Activated CD4-positive, alpha-beta T cell treated with anti-CD3 and anti-CD28 coated beads, Interleukin-10, Interleukin-2, amounts not matched to agents 100 ng/mL and 50 ng/mL, durations not matched to agents 16 hours and 8 hours (primary cell): ENCODE data around the gene HSFX3.
"Not testable (repeated sequence)": the region's sequence is repeated elsewhere in the genome, so short reads cannot be mapped to it uniquely, and the experiment has no call there.

ENCODE experiments used
- DNase-seq: peaks from one replicate; pipeline ENCODE4 v3.0.0-alpha.2; 2020

The HSFX3 gene

DNA sequence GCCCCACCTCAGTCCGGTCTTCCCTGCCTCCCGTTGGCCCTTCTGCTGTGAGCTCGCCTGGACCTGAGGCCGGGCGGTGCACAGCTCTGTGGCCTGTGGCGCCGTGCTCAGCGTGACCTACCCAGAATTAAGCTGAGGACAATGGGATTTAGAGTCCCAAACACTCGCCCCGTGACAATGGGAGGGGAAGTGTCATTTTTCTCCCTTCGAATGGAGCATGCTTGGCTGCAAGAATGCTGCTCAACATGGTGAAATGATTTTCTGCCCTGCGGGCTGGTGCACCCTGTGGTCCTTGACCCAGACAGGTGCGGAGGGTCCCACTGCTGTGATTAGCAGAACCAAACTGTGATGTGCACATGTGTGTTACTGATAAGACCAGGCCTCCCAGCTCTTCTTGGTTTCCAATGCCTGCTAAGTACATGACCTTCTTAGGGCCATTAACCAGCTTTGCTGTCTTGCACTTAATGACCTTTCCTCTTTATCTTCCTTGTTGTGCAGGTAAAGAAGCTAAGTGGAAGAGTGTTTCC lies 8.1 kb downstream of the HSFX3 start:
- no peak for DNase-seq

DNA sequence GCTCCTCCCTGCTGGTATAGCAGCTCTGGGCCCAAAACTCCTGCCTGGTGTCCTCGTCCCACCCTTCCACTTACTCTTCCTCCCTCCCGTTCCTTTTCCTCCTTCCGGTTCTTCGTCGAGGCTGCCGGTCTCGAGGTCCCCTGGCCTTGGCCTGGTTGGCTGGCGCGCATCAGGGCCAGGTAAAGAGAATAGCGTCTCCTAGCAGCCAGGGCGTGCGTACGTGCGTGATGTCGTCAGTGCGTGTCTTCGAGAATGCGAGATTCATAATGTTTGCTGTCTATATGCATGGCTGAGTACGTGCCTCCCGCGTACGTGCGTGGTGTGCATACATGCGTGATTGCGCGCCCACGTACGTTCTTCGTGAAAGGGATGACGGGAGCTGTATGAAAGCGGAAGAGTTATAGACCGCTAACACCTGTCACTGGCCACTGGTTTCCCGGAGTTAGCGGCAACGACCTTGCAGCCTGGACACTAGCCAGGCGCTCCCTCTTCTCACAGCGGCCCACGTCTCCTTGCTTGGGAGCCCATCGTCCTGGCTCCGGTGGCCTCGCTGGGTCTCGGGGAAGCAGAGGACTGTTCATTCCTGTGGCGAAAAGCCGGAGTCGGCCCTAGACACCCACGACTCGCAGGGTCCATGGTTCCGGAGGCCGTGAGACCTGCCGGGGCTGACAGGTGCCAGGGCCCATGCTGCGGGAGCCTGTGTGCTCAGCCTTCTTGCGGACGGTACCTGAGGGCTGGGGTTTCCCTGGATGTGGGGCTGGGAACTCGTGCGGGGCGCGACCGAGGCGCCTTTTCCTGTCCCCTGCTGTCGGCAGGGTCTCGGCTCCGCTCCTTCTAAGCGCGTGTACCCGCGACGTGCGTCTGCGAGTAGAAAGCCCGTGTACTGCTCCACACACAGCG lies 8.9 kb downstream of the HSFX3 start, which contains the start of gene EOLA1:
EOLA1 (plus strand) TSS at position 392 of the 900 bp plus-strand sequence. CDS start 4,619 bp downstream, outside the sequence.
- peak; percentile 94 for DNase-seq

DNA sequence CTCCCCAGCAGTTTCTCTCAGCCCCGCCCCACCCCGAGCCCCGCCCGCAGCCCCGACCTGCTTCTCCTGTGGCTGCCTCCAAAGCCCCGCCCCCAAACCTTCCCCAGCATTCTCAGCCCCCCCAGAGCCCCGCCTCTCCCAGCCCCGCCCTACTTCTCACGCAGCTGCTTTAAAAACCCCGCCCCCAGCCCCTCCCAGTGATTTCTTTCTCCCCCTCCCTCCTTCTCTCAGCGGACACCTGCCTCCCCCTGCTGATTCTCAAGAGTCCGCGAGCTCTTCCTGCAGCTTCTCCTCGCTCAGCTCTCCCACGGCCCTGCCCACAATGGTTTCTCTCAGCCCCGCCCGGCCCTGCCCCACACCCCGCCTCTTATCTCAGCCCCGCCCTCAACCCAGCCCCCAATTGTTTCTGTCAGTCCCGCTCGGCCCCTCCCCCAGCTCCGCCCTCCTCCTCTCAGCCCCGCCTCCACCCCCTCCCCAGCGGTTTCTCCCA lies 9.5 kb downstream of the HSFX3 start:
- peak; percentile 90 for DNase-seq

DNA sequence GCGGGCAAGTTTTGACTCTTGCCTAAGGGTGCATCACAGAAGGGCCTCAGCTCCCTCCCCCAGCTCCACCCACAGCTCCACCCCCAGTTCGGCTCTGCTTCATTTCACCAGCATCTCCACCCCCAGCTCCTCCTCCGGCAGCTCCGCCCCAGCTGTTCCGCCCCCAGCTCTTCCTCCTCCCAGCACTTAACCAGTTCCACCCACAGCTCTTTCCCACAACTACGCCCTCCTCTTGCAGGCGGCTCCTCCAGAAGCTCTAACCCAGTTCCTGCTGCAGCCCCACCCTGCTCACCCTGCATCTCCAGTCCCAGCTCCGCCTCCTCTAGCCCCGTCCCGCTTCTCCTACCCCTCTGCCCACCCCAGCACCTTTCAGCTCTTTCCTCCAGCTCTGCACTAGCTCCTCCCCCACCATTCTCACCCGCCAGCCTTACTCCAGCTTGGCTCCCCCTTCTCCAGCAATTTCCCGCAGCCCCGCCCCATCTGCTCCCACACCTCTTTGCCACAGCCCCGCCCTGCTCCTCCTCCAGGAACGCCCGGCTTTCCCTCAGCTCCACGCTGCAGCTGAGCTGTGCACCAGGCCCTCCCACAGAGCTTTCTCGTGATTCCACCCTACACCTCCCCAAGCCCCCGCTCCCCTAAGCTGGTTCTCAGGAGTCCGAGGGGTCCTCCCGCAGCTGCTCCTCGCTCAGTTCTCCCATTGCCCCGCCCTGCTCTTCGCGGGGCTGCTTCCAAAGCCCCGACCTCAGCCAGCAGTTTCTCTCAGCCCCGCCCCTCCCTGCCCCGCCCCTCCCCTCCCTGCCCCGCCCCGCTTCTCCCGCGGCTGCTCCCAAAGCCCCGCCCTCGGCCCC lies 10.2 kb downstream of the HSFX3 start:
- peak; percentile 94 for DNase-seq

DNA sequence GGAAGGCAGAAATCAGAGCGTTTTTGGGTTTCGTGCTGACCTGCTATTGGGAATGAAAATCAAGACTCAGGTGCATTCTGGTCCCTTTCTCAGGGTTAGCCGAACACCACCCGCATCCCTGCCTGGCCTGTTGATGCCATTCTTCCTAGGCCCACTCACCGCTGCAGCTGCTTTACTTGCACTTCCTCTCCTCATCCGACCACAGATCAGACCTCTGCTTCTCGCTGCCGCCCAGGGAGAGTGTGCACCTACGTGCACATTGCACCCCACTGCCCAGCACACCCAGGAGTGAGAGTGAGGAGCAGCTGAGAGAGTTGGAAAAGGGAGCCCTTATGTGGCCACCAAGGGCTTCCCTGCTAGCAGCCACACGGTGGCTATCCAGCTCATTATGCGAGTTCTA lies 12.2 kb downstream of the HSFX3 start:
- DNase-seq: not testable (repeated sequence)

DNA sequence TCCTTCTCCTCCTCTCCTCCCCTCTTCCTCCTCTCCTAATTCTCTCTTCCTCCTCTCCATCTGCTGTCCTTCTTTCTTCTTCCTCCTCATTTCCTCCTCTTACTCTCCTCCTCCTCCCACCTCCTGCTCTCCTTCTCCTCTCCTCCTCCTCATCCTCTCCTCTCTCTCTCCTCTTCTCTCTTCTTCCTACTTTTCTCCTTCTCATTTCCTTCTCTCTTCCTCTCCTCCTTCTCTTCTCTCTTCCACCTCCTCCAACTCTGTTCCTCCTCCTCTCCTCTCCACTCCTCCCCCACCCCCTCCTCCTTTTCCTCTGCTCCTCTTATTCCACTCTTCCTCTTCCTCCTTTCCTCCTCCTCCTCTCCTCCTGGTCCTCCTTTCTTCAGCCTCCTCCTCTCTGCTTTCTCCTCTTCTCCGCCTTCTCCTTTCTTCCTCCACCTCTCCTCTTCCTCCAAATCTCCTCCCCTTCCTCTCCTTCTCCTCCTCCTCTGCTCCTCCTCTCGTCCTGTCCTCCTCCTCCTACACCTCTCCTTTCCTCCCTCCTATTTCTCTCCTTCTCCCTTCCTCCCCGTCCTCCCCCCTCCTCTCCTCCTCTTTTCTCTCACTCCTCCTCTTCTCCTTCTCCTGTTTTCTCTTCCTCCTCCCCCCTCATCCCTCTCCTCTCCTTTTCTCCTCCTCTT lies 14.7 kb downstream of the HSFX3 start:
- DNase-seq: not testable (repeated sequence)

DNA sequence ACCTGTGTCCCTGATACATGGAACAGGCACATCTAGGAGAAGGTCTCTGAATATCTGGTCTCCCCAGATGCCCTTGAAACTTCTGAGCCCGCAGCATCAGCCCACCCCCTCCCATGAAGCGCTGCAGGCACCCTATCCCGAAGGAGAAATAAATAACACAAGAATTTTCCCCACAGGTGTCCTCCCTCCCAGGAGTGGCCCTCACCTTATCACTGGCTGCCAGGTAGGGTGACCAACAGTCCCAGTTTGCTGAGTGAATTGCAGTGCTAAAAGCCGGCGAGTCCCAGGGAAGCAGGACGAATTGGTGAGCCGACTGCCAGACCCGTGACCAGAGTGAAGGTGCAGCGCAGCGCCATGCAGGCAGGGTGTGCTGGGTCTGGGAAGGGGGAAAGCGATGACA lies 15.7 kb downstream of the HSFX3 start:
- DNase-seq: not testable (repeated sequence)

DNA sequence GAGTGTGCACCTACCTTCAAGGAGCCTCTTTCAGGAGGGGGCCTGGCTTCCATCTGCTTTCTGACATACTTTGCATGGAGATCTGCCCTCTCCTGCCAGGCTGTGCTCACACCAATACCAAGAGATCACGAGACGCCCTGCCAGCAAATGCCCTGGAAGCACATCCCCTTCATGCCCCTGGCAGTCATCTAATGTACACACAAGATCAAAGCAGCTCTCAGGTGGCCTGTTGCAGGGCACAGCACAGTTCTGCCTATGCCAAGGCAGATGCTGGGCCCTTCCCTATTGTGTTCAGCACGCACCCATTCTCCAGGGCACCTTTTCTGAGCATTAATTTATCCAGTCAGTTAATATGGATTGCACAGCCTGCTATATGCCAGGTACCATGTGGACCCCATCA lies 16.9 kb downstream of the HSFX3 start:
- not testable (repeated sequence) for DNase-seq

DNA sequence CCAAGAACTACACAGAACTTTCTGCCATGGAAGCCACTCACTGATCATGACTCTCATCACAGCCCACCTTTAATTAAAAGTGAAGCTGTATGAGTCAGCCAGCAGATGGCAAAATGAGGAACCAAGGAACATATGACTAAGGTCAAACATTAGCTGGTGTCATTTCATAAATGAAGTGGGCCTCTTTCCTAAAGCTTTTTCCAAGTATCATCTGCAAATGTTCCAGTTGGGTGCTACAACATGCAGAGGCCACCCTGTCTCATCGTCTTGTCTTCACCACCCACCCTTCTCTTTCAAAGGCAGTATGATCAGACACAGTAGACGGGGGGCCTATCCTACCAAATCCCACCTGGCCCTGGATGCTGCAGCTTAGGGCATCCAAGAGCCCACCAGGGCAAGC lies 18.1 kb downstream of the HSFX3 start:
- DNase-seq: no peak

DNA sequence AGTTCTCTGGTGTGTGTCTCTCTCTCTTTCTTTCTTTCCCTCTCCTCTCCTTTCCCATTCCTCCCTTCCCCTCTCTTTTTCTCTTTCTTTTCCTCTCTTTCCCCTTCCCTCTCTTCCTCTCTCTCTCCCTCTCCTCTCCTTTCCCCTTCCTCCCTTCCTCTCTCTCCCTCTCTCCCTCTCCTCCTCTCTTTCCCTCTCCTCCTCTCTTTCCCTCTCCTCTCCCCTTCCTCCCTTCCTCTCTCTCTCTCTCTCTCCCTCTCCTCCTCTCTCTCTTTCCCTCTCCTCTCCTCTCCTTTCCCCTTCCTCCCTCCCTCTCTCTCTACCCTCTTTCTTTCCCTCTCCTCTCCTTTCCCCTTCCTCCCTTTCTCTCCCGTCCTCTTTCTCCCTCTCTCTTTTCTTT lies 21.3 kb downstream of the HSFX3 start:
- DNase-seq: no peak

DNA sequence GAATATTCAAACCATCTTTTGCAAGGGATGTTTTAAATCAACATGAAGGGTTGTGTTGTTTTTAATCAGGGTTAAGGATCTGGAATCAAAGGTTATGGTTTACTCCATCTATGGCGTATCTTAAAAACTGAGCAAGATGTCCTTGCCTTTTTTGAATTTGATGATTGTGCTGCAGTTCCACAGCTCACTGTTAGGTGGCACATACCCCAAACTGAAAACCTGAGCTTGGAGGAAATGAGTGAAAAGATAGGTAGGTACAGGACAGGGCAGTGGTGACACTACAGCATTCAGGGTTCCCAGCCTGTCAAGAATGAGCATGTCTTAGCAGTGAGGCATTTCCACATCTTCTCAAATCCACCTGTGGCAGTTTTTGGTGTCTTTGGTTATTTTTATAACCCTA lies 22.0 kb downstream of the HSFX3 start:
- DNase-seq: peak; percentile 67

DNA sequence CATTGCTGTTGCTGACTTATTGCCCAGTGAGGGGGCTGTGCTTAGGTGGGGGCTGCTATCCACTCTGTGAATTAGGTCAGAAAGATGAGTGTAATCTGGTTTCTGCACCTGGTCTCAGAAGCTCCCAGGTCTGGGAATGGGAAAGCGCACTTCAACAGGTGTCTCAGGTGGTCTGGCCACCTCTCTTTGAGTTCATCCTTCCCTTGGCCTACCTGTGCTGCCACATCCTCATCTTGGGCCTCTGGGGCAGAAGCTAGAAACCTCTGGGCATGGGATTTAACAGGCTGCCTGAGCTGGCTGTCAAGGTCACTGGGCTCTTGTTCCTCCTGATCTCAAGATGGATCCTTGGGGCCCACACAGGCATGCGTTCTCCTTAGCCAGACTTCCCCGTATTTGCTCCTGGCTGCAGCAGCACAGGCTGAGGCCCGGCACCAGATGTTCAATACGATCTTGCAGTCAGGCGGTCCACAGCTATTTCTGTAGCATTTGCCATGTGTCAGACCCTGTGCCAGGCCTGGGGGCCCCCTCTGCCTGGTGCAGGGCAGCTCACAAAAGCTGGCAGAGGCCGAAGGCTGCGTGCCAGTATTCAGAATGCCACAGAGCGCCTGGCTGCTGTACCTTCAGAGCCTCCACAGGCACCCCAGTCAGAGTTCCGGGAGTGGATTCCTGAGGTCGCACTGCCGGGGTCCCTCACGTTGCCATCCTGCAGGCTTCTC lies 23.2 kb downstream of the HSFX3 start:
- DNase-seq: not testable (repeated sequence)

DNA sequence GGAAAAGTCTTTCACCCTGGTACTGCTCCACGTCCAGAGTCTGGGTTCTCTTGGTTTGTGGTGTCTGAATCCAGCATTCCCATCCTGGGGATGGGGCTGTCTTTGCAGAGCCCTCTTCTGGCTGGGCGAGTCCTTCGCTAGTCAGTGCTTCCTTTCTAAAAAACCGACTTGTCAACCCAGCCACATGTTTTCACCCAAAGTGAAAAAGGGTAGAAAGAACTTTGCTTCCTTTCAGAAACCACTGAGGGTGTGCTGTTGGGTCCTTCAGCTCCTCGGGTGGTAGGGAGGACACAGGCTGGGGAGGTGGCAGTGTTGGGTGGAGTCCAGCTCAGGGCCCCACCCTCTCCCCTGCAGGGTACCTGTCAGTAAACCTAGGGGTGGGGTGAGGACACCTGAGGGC lies 23.8 kb downstream of the HSFX3 start:
- DNase-seq: peak; percentile 63

DNA sequence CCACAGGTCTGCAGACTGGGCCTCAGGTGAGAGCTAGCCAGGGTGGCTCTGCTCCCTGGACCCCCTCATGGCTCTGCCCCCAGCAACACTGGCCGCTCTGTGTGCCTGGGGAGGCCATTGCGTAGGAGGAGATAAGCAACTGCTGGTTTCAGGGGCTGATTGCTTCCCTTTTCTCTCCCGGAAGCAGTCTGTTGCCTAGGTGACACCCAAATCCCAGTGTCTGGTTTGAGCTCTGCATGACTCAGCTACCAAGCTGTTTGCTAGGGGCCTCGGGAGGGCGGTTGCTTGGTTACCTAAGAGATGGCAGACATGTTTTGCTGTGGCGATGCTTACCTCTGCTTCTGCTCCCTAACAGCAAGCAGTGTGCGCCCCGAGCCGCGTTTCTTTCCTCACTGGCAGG lies 24.3 kb downstream of the HSFX3 start:
- peak; percentile 85 for DNase-seq

DNA sequence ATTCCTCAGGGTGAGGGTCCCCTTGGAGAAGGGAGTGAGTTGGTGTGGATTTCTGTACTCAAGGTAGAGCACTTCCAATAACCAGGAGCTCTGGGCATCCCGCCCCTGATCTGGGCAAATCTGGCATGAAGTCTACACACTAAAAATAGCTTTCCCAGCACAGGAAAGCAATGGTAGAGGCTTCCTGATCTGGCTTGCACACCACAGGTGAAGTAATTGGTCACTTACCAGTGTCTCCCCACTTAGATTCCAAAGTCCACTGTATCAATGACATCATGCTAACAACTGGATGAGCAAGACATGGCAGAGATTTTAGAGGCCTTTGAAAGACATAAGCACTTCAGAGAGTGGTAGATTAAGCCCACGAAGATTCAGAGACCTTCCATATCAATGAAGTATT lies 26.8 kb downstream of the HSFX3 start:
- DNase-seq: no peak

DNA sequence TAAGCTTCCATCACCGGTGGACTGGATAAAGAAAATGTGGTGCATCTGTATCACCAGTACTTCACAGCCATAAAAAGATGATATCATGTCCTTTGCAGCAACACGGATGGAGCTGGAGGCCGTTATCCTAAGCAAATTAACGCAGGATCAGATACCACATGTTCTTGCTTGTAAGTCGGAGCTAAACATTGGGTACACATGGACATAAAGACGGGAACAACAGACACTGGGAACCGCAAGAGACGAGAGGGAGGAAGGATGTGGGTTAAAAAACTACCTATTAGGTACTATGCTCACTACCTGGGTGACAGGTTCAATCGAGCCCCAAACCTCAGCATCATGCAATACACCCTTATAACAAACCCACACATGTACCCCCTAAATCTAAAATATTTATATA lies 28.3 kb downstream of the HSFX3 start:
- no peak for DNase-seq

DNA sequence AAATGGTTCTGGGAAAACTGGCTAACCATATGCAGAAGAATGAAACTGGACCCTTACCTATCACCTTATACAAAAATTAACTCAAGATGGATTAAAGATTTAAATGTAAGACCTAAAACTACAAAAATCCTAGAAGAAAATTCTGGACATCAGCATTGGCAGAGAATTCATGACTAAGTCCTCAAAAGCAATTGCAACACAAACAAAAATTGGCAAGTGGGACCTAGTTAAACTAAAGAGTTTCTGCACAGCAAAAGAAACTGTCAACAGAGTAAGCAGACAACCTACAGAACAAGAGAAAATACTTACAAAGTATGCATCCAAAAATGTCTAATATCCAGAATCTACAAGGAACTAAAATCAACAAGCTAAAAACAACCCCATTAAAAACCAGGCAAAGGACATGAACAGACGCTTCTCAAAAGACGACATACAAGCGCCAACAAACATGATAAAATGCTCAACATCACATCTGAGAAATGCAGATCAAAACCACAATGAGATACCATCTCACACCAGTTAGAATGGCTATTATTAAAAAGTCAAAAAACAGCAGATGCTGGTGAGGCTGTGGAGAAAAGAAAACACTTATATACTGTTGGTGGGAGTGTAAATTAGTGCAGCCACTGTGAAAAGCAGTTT lies 29.0 kb downstream of the HSFX3 start:
- not testable (repeated sequence) for DNase-seq

DNA sequence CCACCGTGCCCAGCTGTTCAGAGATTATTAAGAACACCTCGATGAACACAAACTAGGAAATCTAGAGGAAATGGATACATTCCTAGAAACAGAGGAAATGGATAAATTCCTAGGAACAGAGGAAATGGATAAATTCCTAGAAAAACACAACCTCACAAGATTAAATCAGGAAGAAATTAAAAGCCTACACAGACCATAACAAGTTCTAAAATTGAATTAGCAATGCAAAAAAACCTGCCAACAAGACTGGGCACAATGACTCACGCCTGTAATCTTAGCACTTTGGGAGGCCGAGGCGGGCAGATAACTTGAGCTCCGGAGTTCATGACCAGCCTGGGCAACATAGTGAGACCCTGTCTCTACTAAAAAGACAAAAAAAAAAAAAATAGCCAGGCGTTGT lies 31.5 kb downstream of the HSFX3 start:
- DNase-seq: no peak

DNA sequence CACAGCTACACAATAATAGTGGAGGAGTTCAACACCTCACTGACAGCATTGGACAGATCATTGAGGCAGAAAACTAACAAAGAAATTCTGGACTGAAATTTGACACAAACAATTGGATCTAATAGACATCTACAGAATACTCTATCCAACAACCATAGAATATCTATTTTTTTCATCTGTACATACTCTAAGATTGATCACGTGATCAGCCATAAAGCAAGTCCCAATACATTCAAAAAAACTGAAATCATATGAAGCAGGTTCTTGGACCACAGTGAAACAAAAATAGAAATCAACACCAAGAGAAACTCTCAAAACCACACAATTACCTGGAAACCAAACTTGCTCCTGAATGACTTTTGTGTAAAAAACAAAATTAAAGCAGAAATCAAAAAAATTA lies 32.4 kb downstream of the HSFX3 start:
- DNase-seq: no peak

DNA sequence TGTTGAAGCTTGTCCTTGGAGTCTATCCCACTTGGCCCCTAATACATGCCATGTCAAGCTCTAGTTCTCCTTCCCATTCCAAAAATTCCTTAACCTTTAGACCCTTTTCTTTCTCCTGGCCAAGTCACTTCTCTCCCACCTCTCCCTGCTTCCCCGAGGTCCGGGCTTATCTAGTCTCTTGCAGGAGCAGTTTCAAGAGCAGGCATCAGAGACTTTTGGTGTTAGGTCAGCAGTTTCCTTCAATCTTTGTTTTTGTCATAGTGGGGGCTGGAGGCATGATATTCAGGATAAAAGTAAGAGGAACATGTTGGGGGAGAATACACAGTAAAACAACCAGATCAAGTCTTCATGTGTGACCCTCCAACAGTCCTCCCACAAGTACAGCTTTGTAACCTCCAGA lies 33.1 kb downstream of the HSFX3 start:
- DNase-seq: no peak

DNA sequence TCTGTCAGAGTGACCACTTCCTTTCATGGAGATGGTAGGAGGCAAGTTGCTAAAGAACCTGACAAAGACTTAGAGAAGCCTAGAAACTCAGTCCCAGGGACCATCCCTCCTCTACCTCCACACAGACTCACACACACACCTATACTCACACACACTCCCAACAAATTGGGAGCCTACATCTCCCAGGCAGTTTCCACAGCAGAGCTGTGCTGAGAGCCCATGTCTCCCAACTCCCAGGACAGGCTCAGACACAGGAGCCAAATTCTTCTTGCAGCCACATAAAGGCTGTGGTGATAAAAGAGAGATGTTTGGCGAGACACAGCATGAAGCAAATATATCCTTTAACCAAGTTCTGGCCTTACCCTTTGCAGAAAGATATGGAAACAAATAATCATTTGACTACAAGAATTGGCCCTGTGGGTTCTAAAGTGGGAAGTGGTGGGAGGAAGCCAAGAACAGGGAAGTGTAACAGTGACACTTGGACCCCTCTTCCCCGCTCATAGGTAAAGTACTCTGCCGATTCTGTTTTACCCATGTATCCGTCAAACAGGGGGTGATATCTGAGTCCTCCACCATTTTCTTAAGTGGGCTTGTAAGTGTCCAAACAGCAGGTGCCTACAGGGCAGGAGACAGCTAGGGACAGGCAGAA lies 33.6 kb downstream of the HSFX3 start:
- no peak for DNase-seq
